PC-3 (cell line): ENCODE measurements around the gene VCAN.

Experiments used
- CTCF ChIP-seq: fragments of 300-600 bp; sonication (generic); conservative IDR thresholded peaks from 2 replicates; pipeline ENCODE4 v1.5.1; 2017; ENCODE audit warnings: antibody characterized with exemption, low read depth, mild to moderate bottlenecking, low read length
- EZH2 ChIP-seq: fragments of 300-600 bp; sonication (generic); IDR thresholded peaks from one replicate; pipeline ENCODE4 v1.6.1; 2017; ENCODE audit warnings: antibody characterized with exemption, mild to moderate bottlenecking, low read length; ENCODE audit not compliant: unreplicated experiment
- EZH2phosphoT487 ChIP-seq: fragments of 300-600 bp; sonication (generic); IDR thresholded peaks from 2 replicates; pipeline ENCODE4 v1.6.1; 2018; ENCODE audit warnings: mild to moderate bottlenecking, antibody characterized with exemption, low read length, borderline replicate concordance

- TF ChIP-seq CTCF = no peak
- TF ChIP-seq EZH2 = no peak
- TF ChIP-seq EZH2phosphoT487 = no peak
These were observed 1.2 kb downstream of the VCAN start for GRCh38 chr5:83472508-83473345.
